ENCODE measurements around the gene DPYSL3. TPM values are rescaled to one million over a fixed set of nuclear protein-coding genes. Genes with fewer than 3 reads are reported as not detected.

DPYSL3 gene
- total RNA-seq, 3 donors from 2014 or later, result 12.0 to 134 (median 31.1) TPM

- ATAC-seq (no peak), DNase-seq (no peak)
- no peaks in the 10 kb centered on the region for H3K4me1 ChIP-seq (ENCODE audit: low read depth)
- no peaks in the 10 kb centered on the region for H3K9me3 ChIP-seq
- no peak for TF ChIP-seq CTCF (IDR thresholded peaks at IDR 0.05)
- H3K4me3 ChIP-seq, result no peak overlapping the region
- H3K36me3 ChIP-seq (ENCODE audit: low read depth), result no peaks in the 10 kb centered on the region
- intact Hi-C loops (cut with DNase I, micrococcal nuclease), result no loop called here
Observed at GRCh38 chr5:147400126-147400809, 109.6 kb downstream of the DPYSL3 start.

- no peaks in the 10 kb centered on the region for H3K36me3 ChIP-seq (ENCODE audit: low read depth)
- no peak for TF ChIP-seq CTCF (IDR thresholded peaks at IDR 0.05)
- intact Hi-C loops (cut with DNase I, micrococcal nuclease), result no loop called here
- H3K9me3 ChIP-seq, result no peaks in the 10 kb centered on the region
- H3K4me1 ChIP-seq (ENCODE audit: low read depth), result no peaks in the 10 kb centered on the region
- ATAC-seq (no peak), DNase-seq (no peak)
- no peak overlapping the region for H3K4me3 ChIP-seq
Observed at GRCh38 chr5:147398860-147399259, 111.0 kb downstream of the DPYSL3 start.

GRCh38 chr5:147397616-147398015 lies 112.3 kb downstream of the DPYSL3 start:
- DNase-seq (no peak), ATAC-seq (no peak)
- Histone ChIP-seq H3K9me3 (no peaks in the 10 kb centered on the region), H3K36me3 (ENCODE audit: low read depth) (no peaks in the 10 kb centered on the region), H3K4me3 (no peak overlapping the region), H3K4me1 (ENCODE audit: low read depth) (no peaks in the 10 kb centered on the region)
- intact Hi-C loops (cut with DNase I, micrococcal nuclease), result no loop called here
- TF ChIP-seq CTCF (IDR thresholded peaks at IDR 0.05), result no peak

GRCh38 chr5:147396070-147396823 lies 113.6 kb downstream of the DPYSL3 start:
- Histone ChIP-seq H3K36me3 (ENCODE audit: low read depth) (no peaks in the 10 kb centered on the region), H3K4me1 (ENCODE audit: low read depth) (no peaks in the 10 kb centered on the region), H3K4me3 (no peak overlapping the region), H3K9me3 (no peaks in the 10 kb centered on the region)
- intact Hi-C loops (cut with DNase I, micrococcal nuclease), result no loop called here
- DNase-seq (peak in 1 of 3 donors; percentile 53), ATAC-seq (peak; percentile 44)
- no peak for TF ChIP-seq CTCF (IDR thresholded peaks at IDR 0.05)

GRCh38 chr5:147393874-147394672 lies 115.8 kb downstream of the DPYSL3 start:
- Histone ChIP-seq H3K36me3 (ENCODE audit: low read depth) (no peaks in the 10 kb centered on the region), H3K9me3 (no peaks in the 10 kb centered on the region), H3K4me1 (ENCODE audit: low read depth) (no peaks in the 10 kb centered on the region), H3K4me3 (no peak overlapping the region)
- intact Hi-C loops (cut with DNase I, micrococcal nuclease), result no loop called here
- no peak for DNase-seq
- no peak for TF ChIP-seq CTCF (IDR thresholded peaks at IDR 0.05)
- no peak for ATAC-seq

Measured in mucosa of descending colon (tissue), 3 donors.